Liver (tissue), 6 donors: ENCODE data around the gene PGAM1. TPM values are rescaled to one million over a fixed set of nuclear protein-coding genes. Genes with fewer than 3 reads are reported as not detected.

Experiments
- ATF3 ChIP-seq: IDR thresholded peaks from 2 replicates; pipeline ENCODE4 v1.6.1; 2016; ENCODE audit warnings: antibody characterized with exemption
- CTCF ChIP-seq: fragments of 150-350 bp; IDR thresholded peaks from 2 replicates; pipeline ENCODE4 v1.5.1; 2017; ENCODE audit warnings: improper control_type of control experiment, low read depth, low read length; ENCODE audit not compliant: missing input control
- GABPA ChIP-seq, 2 donors: IDR thresholded peaks in 1 of 2; conservative IDR thresholded peaks in 1 of 2; 2 replicates each; pipeline ENCODE4 v1.6.1; 2016; ENCODE audit warnings: antibody characterized with exemption in 2 of 2, mild to moderate bottlenecking in 1 of 2, moderate library complexity in 1 of 2
- polyA plus RNA-seq, 2 donors: library from polyadenylated mRNA; stranded (reverse) in 1 of 2; unstranded in 1 of 2; fragments of 200-250 nt in 1 of 2; fragments of >200 nt in 1 of 2; fragmentation: Nextera tagmentation in 1 of 2; extraction: Ambion mirVana in 1 of 2; gene quantifications; one replicate each; pipeline versions ENCODE4 v1.2.1 to v1.2.3, GENCODE V29; 2013 to 2015
- small RNA-seq: library from RNA; depleted of rRNA; stranded (forward); fragments of <200 nt; gene quantifications from one replicate; pipeline ENCODE3, GENCODE V24; 2014
- total RNA-seq, 2 donors: library from RNA; depleted of rRNA; stranded (reverse); fragments of >200 nt; gene quantifications; one replicate each; pipeline ENCODE4 v1.2.3, GENCODE V29; 2014
- donor health status: healthy.
- donor health status: healthy.
- donor health status: healthy.

The PGAM1 gene
- total and polyA plus RNA-seq, 4 donors = 52.0 to 178 (median 106) TPM

DNA sequence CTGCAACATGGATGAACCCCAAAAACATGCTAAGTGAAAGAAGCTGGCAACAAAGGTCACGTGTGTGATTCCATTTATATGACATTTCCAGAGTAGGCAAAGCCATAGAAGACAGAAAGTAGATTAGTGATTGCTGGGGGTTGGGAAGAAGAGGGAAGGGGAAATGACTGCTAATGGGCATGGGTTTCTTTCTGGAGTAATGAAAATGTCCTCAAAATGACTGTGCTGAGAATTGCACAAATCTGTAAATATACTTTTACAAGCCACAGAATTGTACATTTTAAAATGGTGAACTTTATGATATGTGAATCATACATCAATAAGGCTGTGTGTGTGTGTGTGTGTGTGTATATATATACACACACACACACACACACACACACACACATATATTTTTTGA is 56.4 kb downstream of the PGAM1 start (continued):
- no peak for TF ChIP-seq CTCF
- no peak for TF ChIP-seq GABPA (IDR thresholded peaks at IDR 0.05 in 1 of 2, conservative IDR thresholded peaks at IDR 0.05 in 1 of 2)
- TF ChIP-seq ATF3 = no peak

Small RNA genes lying within 50 kb of the gene (small RNA-seq; reads per million reads assigned to genes)
- not detected for gene RF00019

Other genes with a start within 250 kb of the PGAM1 start
- under 1 TPM; under 0.01 to 0.09 TPM for gene SLIT1, start 240.2 kb upstream of the PGAM1 start, total RNA-seq
- gene SLIT1, start 240.2 kb upstream of the PGAM1 start, polyA plus RNA-seq = under 1 TPM; 0.02 to 0.14 TPM
- 10 to 100 TPM in 1 of 2 donors, 1 to 10 TPM in 1; 5.3 to 23.4 TPM for gene ARHGAP19, start 133.6 kb upstream of the PGAM1 start, total RNA-seq
- gene ARHGAP19, start 133.6 kb upstream of the PGAM1 start, polyA plus RNA-seq = 1 to 10 TPM; 1.6 to 1.9 TPM
- gene FRAT1, start 106.9 kb upstream of the PGAM1 start, total RNA-seq = 1 to 10 TPM; 5.9 to 7.4 TPM
- 1 to 10 TPM; 4.3 to 4.6 TPM for gene FRAT1, start 106.9 kb upstream of the PGAM1 start, polyA plus RNA-seq
- 10 to 100 TPM; 14.4 to 15.1 TPM for gene FRAT2, start 91.5 kb upstream of the PGAM1 start, total RNA-seq
- 1 to 10 TPM; 2.7 to 9.0 TPM for gene FRAT2, start 91.5 kb upstream of the PGAM1 start, polyA plus RNA-seq
- 1 to 10 TPM; 6.1 to 9.6 TPM for gene RRP12, start 24.9 kb upstream of the PGAM1 start, total RNA-seq
- gene RRP12, start 24.9 kb upstream of the PGAM1 start, polyA plus RNA-seq = 1 to 10 TPM; 5.7 to 7.8 TPM
- gene EXOSC1, start 19.8 kb downstream of the PGAM1 start, total RNA-seq = 10 to 100 TPM; 11.2 to 12.2 TPM
- 10 to 100 TPM; 16.7 to 25.9 TPM for gene EXOSC1, start 19.8 kb downstream of the PGAM1 start, polyA plus RNA-seq
- 10 to 100 TPM; 18.0 to 24.9 TPM for gene ZDHHC16, start 20.0 kb downstream of the PGAM1 start, total RNA-seq
- 10 to 100 TPM; 20.8 to 27.2 TPM for gene ZDHHC16, start 20.0 kb downstream of the PGAM1 start, polyA plus RNA-seq
- 10 to 100 TPM; 28.9 to 29.1 TPM for gene MMS19, start 72.2 kb downstream of the PGAM1 start, total RNA-seq
- 10 to 100 TPM; 15.0 to 19.4 TPM for gene MMS19, start 72.2 kb downstream of the PGAM1 start, polyA plus RNA-seq
- gene UBTD1, start 72.7 kb downstream of the PGAM1 start, total RNA-seq = 1 to 10 TPM; 2.7 to 9.5 TPM
- 10 to 100 TPM in 1 of 2 donors, 1 to 10 TPM in 1; 9.2 to 11.0 TPM for gene UBTD1, start 72.7 kb downstream of the PGAM1 start, polyA plus RNA-seq
- gene ANKRD2, start 146.6 kb downstream of the PGAM1 start, total RNA-seq = not detected
- not detected for gene ANKRD2, start 146.6 kb downstream of the PGAM1 start, polyA plus RNA-seq
- gene HOGA1, start 158.2 kb downstream of the PGAM1 start, total RNA-seq = 10 to 100 TPM; 21.7 to 21.8 TPM
- 10 to 100 TPM; 23.8 to 31.4 TPM for gene HOGA1, start 158.2 kb downstream of the PGAM1 start, polyA plus RNA-seq
- 1 to 10 TPM in 1 of 2 donors, under 1 TPM in 1; 0.56 to 3.0 TPM for gene C10orf62, start 163.5 kb downstream of the PGAM1 start, total RNA-seq
- under 1 TPM; 0.16 to 0.26 TPM for gene C10orf62, start 163.5 kb downstream of the PGAM1 start, polyA plus RNA-seq
- gene MORN4, start 207.3 kb downstream of the PGAM1 start, total RNA-seq = 1 to 10 TPM in 1 of 2 donors, under 1 TPM in 1; 0.42 to 2.5 TPM
- gene MORN4, start 207.3 kb downstream of the PGAM1 start, polyA plus RNA-seq = 1 to 10 TPM; 1.7 to 3.1 TPM
- 10 to 100 TPM; 12.1 to 17.6 TPM for gene PI4K2A, start 214.5 kb downstream of the PGAM1 start, total RNA-seq
- 10 to 100 TPM in 1 of 2 donors, 1 to 10 TPM in 1; 4.4 to 10.2 TPM for gene PI4K2A, start 214.5 kb downstream of the PGAM1 start, polyA plus RNA-seq